Activated CD4-positive, alpha-beta memory T cell treated with anti-CD3 and anti-CD28 coated beads, Interleukin-2, amount 10 ng/mL, durations not matched to agents 7 days and 5 days (primary cell): ENCODE measurements around the gene BANF1. TPM values are rescaled to one million over a fixed set of nuclear protein-coding genes. Genes with fewer than 3 reads are reported as not detected.

ENCODE experiments used
- CTCF ChIA-PET: fragments of 350-600 bp; sonication (Branson Sonifier 250); formaldehyde crosslinking; loops from one replicate; lab custom pipeline; 2021; ENCODE audit warnings: antibody characterized with exemption, inconsistent platforms; lab: Charles Lee
- POLR2A ChIA-PET: fragments of 350-600 bp; sonication (Branson Sonifier 250); formaldehyde crosslinking; loops from one replicate; lab custom pipeline; 2021; ENCODE audit warnings: antibody characterized with exemption; lab: Charles Lee
- DNase-seq: peaks from one replicate; pipeline ENCODE4 v3.0.0-alpha.2; 2020
- H3K27ac Mint-ChIP-seq: one replicate; pipeline ENCODE4 v1.8.0; 2021; ENCODE audit warnings: mild to moderate bottlenecking, mixed read lengths
- H3K27me3 Mint-ChIP-seq: one replicate; pipeline ENCODE4 v1.8.0; 2021; ENCODE audit warnings: mixed read lengths
- H3K36me3 Mint-ChIP-seq: one replicate; pipeline ENCODE4 v1.8.0; 2021; ENCODE audit warnings: low read depth, mixed read lengths
- H3K4me1 Mint-ChIP-seq: one replicate; pipeline ENCODE4 v1.8.0; 2021; ENCODE audit warnings: mixed read lengths
- H3K4me3 Mint-ChIP-seq: one replicate; pipeline ENCODE4 v1.8.0; 2021; ENCODE audit warnings: mild to moderate bottlenecking, mixed read lengths
- H3K9me3 Mint-ChIP-seq: one replicate; pipeline ENCODE4 v1.8.0; 2021; ENCODE audit warnings: mixed read lengths
- total RNA-seq, 2 experiments: library from RNA; stranded (reverse); gene quantifications; one replicate each; pipeline ENCODE4 v1.2.3, GENCODE V29; 2021

Gene BANF1
- total RNA-seq, 2 experiments from 2014 or later = 191 to 196 TPM

GRCh38 chr11:66035653-66036333, 33.5 kb downstream of the BANF1 start:
- Mint-ChIP-seq H3K4me3 (no peak overlapping the region), H3K27me3 (peaks cover 12% of the 10 kb centered on the region), H3K9me3 (no peaks in the 10 kb centered on the region), H3K36me3 (no peaks in the 10 kb centered on the region), H3K4me1 (no peaks in the 10 kb centered on the region), H3K27ac (no peak overlapping the region)
- DNase-seq = no peak
- CTCF ChIA-PET = interaction anchor here (1.0 to 2.1 kb wide), 2 partner anchors 10 to 14 kb away, joined by 6 to 20 read pairs; no protein-coding TSS in a partner anchor
- POLR2A ChIA-PET = interaction anchor here (1.1 to 1.6 kb wide), 2 partner anchors 13 to 16 kb away, joined by 4 read pairs; partner anchors contain the start of gene SF3B2

DNA sequence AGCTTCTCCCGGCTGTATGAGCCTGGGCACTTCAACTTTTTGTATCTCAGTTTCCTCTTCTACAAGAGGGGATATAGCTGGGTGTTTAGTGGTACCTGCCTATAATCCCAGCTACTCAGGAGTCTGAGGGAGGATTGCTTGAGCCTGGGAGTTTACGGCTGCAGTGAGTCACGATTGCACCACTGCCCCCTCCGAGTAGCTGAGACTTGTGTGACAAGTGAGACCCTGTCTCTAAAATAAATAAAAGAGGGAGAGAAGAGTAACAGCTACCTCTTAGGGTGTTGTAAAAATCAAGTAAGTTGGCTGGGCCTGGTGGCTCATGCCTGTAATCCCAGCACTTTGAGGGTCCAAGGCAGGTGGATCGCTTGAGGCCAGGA, 34.0 kb downstream of the BANF1 start:
- Mint-ChIP-seq H3K36me3 (no peaks in the 10 kb centered on the region), H3K4me1 (no peaks in the 10 kb centered on the region), H3K9me3 (no peaks in the 10 kb centered on the region), H3K27me3 (peaks cover 12% of the 10 kb centered on the region), H3K4me3 (no peak overlapping the region), H3K27ac (no peak overlapping the region)
- ChIA-PET CTCF (interaction anchor here (1.0 to 2.1 kb wide), 2 partner anchors 9 to 14 kb away, joined by 6 to 20 read pairs; no protein-coding TSS in a partner anchor), POLR2A (interaction anchor here (1.1 to 1.6 kb wide), 2 partner anchors 14 to 16 kb away, joined by 4 read pairs; partner anchors contain the start of gene SF3B2)
- DNase-seq = no peak

DNA sequence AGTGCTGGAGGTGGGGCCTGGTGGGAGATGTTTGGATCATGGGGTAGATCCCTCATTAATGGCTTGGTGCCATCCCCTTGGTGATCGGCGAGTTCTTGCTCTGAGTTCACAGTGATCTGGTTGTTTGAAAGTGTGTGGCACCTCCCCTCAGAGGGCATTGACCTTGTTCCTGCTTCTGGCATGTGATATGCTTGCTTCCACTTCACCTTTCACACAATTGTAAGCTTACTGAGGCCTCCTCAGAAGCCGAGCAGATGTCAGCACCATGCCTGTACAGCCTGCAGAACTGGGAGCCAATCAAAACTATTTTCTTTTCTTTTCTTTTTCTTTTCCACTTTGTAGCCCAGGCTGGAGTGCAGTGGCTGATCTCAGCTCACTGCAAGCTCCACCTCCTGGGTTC, 35.0 kb downstream of the BANF1 start:
- H3K4me1 Mint-ChIP-seq = no peaks in the 10 kb centered on the region
- no peak for DNase-seq
- CTCF ChIA-PET = interaction anchor here (1.2 to 1.4 kb wide), 2 partner anchors 15 to 32 kb away, joined by 4 to 6 read pairs; no protein-coding TSS in a partner anchor
- no peak overlapping the region for H3K27ac Mint-ChIP-seq
- no peaks in the 10 kb centered on the region for H3K9me3 Mint-ChIP-seq
- no peaks in the 10 kb centered on the region for H3K36me3 Mint-ChIP-seq
- POLR2A ChIA-PET = no interaction called here
- peaks cover 12% of the 10 kb centered on the region for H3K27me3 Mint-ChIP-seq
- no peak overlapping the region for H3K4me3 Mint-ChIP-seq

DNA sequence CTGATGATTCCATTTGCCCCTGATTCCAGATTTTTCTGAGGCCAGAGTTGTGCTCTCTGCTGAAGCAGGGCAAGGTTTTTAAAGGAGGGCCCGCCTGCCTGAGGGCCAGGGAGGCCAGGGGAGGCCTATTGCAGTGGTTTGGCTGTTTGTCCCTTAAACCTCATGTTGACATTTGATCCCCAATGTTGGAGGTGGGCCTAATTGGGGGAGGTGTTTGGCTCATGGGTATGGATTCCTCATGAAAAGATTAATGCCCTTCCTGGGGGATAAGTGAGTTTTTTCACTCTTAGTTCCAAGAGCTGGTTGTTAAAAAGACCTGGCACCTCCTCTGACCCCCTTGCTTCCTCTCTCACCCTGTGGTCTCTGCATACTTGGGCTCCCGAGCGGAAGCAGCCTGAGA, 37.5 kb downstream of the BANF1 start:
- ChIA-PET POLR2A (no interaction called here), CTCF (interaction anchor here (0.7 kb wide), 1 partner anchor 219 kb away, joined by 3 read pairs; no protein-coding TSS in a partner anchor)
- Mint-ChIP-seq H3K9me3 (no peaks in the 10 kb centered on the region), H3K36me3 (no peaks in the 10 kb centered on the region), H3K4me1 (peaks cover 4% of the 10 kb centered on the region), H3K27me3 (peaks cover 9% of the 10 kb centered on the region), H3K4me3 (no peak overlapping the region), H3K27ac (no peak overlapping the region)
- no peak for DNase-seq

DNA sequence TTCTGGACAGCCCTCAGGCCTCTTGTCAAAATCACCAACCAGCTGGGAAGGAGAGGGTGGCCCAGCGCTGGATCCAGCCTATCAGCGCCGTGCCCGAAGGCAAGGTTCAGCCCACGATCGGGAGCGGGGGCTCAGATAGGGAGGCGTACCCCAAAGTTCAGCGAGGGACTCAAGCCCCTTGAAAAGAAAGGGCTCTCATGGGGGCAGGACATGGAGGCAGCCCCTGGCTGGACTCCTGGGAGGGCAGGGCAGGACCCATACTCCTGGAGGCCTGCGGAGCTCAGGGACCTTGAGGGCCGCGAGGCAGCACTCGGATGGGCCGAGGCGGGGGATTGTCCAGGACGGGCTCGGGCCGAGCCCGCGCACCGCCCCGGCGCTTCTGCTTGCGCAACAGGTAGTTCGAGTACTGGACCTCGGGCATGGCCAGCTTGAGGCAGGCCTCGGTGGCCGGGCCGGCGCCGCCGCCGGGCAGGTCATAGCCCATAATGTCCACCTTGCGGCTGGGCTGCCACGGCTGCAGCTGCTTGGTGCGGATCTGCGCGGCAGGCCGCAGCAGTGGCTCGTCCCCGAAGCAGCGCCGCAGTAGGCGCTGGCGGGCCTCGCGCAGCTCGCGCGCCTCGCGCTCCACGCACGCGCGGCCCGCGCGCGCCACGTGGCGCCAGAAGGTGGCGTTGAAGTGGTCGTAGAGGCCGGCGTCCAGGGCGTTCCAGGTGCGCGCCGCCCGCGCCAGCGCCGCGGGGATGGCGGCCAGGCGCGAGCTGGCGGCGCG, 40.1 kb downstream of the BANF1 start:
- DNase-seq = no peak
- POLR2A ChIA-PET = interaction anchor here (3.5 kb wide), 1 partner anchor 10 kb away, joined by 10 read pairs; the partner anchor contains the start of gene SF3B2

DNA sequence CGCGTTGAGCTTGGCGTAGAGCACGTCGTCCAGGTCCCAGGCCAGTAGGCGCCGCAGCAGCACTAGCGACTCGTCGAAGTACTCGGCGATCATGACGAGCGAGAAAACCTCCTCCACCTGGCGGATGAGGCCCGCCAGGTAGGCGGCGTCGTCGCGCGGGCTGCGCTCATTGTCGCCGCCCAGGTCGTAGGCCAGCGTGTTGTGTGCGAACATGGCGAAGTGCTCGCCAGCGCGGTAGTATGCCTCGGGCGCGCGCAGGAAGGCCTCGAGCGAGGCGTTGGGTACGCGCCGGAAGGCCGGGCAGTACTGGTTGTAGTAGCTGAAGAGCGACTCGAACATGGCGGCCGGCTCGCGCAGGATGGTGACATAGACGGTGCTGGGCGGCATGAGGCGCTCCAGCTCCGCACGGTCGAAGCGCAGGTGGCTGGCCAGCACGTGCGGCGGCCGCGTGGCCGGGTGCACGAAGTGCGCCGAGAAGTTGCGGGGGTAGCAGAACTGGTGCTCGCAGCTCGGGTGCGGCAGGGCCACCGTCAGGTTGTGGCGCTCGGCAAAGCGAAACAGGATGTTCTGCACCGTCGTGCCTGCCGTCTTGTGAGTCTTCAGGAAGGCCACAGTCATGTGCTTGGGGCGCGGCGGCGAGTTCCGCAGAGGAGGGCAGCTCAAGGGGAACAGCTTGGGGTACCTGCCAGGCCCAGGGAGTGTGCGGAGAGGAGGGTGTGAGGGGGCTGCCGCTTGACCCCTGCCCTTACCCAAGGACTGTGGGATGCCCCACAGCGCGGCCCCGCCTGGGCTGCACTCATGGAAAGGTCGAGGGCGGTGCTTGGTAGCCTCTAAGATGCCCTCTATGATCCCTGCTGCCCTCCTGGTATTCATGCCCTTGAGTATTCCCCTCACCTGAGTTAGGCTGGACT, 40.9 kb downstream of the BANF1 start:
- no peak for DNase-seq
- Mint-ChIP-seq H3K4me1 (peaks cover 13% of the 10 kb centered on the region), H3K9me3 (no peaks in the 10 kb centered on the region), H3K4me3 (no peak overlapping the region), H3K27ac (no peak overlapping the region), H3K36me3 (no peaks in the 10 kb centered on the region), H3K27me3 (peaks cover 6% of the 10 kb centered on the region)
- ChIA-PET POLR2A (interaction anchor here (3.5 kb wide), 1 partner anchor 9 kb away, joined by 10 read pairs; the partner anchor contains the start of gene SF3B2), CTCF (interaction anchor here (0.6 to 2.5 kb wide), 4 partner anchors 11 to 44 kb away, joined by 3 to 26 read pairs (median 12); partner anchors contain the start of gene SF3B2)

More for the DNA sequence above, 40.1 kb downstream of the BANF1 start:
- H3K4me3 Mint-ChIP-seq = no peak overlapping the region
- peaks cover 6% of the 10 kb centered on the region for H3K27me3 Mint-ChIP-seq
- no peaks in the 10 kb centered on the region for H3K9me3 Mint-ChIP-seq
- H3K36me3 Mint-ChIP-seq = no peaks in the 10 kb centered on the region
- H3K4me1 Mint-ChIP-seq = peaks cover 13% of the 10 kb centered on the region
- CTCF ChIA-PET = no interaction called here
- no peak overlapping the region for H3K27ac Mint-ChIP-seq

DNA sequence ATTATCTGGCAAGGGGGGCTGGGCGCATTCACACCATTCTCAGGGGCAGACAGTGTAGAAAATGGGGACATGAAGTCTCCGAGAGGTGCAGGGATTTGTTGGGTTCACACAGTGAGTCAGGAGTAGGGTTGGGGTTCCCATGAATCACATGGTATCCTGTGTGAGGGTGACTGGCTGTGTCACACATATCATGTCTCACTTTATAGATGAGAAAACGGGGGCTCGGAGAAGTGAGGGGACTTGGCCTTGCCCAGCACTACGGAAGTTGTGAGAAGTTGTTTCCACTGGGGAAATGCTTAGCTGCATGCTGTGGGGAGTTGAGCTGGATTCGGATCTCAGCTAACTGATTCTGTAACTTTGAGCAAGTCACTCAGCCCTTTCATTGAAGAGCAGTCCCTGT, 42.5 kb downstream of the BANF1 start:
- POLR2A ChIA-PET = interaction anchor here (1.0 to 2.1 kb wide), 3 partner anchors 42 to 264 kb away, joined by 3 to 5 read pairs (median 3); partner anchors contain the start of genes AP5B1, BANF1 and EIF1AD
- Mint-ChIP-seq H3K9me3 (no peaks in the 10 kb centered on the region), H3K27me3 (peaks cover 6% of the 10 kb centered on the region), H3K36me3 (no peaks in the 10 kb centered on the region), H3K4me3 (peak overlapping the region; percentile 14), H3K27ac (peak overlapping the region; percentile 13), H3K4me1 (peaks cover 16% of the 10 kb centered on the region)
- DNase-seq = peak; percentile 32
- CTCF ChIA-PET = interaction anchor here (0.8 to 3.0 kb wide), 42 partner anchors 9 to 353 kb away, joined by 3 to 26 read pairs (median 4); partner anchors contain the start of genes BANF1, CATSPER1, EIF1AD and FIBP

- Mint-ChIP-seq H3K4me1 (peaks cover 16% of the 10 kb centered on the region), H3K27ac (peak overlapping the region; percentile 13), H3K36me3 (no peaks in the 10 kb centered on the region), H3K27me3 (peaks cover 4% of the 10 kb centered on the region), H3K9me3 (no peaks in the 10 kb centered on the region), H3K4me3 (peak overlapping the region; percentile 14)
- ChIA-PET POLR2A (interaction anchor here (1.0 to 2.1 kb wide), 3 partner anchors 43 to 265 kb away, joined by 3 to 5 read pairs (median 3); partner anchors contain the start of genes AP5B1, BANF1 and EIF1AD), CTCF (interaction anchor here (0.6 to 3.0 kb wide), 43 partner anchors 9 to 358 kb away, joined by 3 to 26 read pairs (median 4); partner anchors contain the start of genes BANF1, CATSPER1, EIF1AD and FIBP)
- peak; percentile 84 for DNase-seq
These were observed 42.9 kb downstream of the BANF1 start for GRCh38 chr11:66045177-66045639.

DNA sequence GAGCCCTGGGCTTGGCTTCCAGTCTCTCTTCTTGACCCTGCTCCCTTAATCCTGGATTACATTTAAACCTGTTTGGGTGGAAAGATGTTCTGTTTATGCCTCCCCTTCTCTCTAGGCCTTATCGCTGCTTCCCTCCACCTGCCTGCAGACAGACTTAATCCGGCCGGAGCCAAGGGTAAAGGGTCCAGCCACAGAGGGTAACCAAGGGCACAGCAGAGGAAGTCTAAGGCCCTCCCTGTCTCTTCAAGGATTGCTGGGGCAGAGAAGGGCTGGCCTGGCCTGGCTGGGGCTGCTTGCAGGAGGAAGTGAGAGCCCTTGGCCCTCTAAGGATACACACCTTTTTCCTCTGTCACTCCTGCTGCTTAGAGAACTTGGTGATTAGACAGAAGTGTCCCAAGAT, 44.6 kb downstream of the BANF1 start:
- ChIA-PET CTCF (interaction anchor here (1.2 to 3.0 kb wide), 3 partner anchors 16 to 22 kb away, joined by 3 to 13 read pairs (median 4); partner anchors contain the start of gene PACS1), POLR2A (interaction anchor here (0.9 kb wide), 1 partner anchor 35 kb away, joined by 3 read pairs; no protein-coding TSS in a partner anchor)
- H3K4me3 Mint-ChIP-seq = no peak overlapping the region

DNA sequence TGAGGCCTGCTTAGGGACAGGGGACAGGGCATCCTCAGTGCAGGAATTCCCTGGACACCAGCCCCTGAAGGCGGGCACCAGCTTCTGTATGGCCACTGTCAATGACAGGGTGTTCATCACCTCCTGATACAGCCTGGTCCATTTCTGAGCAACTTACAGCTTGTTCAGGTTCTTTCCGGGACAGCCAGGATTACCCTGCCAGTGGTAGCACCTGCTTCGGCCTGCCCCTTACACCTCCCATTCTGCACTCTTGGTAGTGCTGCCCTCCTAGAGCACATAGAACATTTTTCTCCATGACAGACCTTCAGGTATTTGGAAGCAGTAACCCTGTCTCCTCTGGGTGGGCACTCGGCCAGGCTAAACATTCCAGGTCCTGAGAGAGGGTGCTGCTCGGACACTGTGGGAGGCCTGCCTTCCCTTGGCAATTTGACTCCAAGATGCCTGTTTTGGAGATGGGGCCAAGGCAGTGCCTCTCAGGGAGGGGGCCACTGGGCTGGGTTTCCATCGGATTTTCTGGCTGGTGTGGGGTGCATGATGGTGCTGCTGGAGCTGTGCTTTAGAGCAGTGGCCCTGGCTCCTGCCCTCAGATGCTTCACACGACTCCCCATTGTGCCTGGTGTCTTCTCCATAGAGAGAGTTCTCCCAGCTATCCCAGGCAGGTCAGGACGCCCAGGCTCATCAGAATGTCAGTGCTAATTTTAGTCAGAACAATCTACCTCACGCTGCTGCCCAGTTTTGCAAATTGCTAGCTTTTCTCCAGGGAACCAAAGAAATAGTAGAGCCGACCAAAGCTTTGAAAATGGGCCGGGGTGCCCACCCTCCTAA, 45.5 kb downstream of the BANF1 start:
- Mint-ChIP-seq H3K27me3 (peaks cover 2% of the 10 kb centered on the region), H3K4me1 (peaks cover 31% of the 10 kb centered on the region), H3K9me3 (no peaks in the 10 kb centered on the region), H3K27ac (no peak overlapping the region), H3K4me3 (no peak overlapping the region), H3K36me3 (peaks cover 6% of the 10 kb centered on the region)
- ChIA-PET POLR2A (interaction anchor here (0.9 to 1.1 kb wide), 2 partner anchors 24 to 34 kb away, joined by 3 read pairs; no protein-coding TSS in a partner anchor), CTCF (interaction anchor here (1.2 to 1.4 kb wide), 2 partner anchors 17 to 20 kb away, joined by 3 to 4 read pairs; no protein-coding TSS in a partner anchor)
- no peak for DNase-seq

More for the DNA sequence above, 44.6 kb downstream of the BANF1 start:
- H3K27me3 Mint-ChIP-seq = peaks cover 2% of the 10 kb centered on the region
- H3K4me1 Mint-ChIP-seq = peaks cover 28% of the 10 kb centered on the region
- no peaks in the 10 kb centered on the region for H3K9me3 Mint-ChIP-seq
- no peak for DNase-seq
- no peak overlapping the region for H3K27ac Mint-ChIP-seq
- no peaks in the 10 kb centered on the region for H3K36me3 Mint-ChIP-seq
